Measurements from ENCODE around the gene FZD1. TPM values are rescaled to one million over a fixed set of nuclear protein-coding genes. Genes with fewer than 3 reads are reported as not detected.

FZD1 gene
- 2.2 TPM in 2 replicates for total RNA-seq

GRCh38 chr7:91264046-91264923 is at the start of gene FZD1:
FZD1 (plus strand) TSS chr7:91264433; CDS start chr7:91264881, 448 bp downstream.

